Mesodermal cell (in vitro differentiated cells): ENCODE results near the gene ARHGAP24.

Source experiments
- H3K27ac ChIP-seq: 2 replicates; pipeline ENCODE4 v1.7.0; 2013; ENCODE audit warnings: mild to moderate bottlenecking, low read depth, low read length, moderate library complexity; ENCODE audit not compliant: severe bottlenecking
- H3K36me3 ChIP-seq: 2 replicates; pipeline ENCODE4 v1.7.1; 2013; ENCODE audit warnings: mild to moderate bottlenecking, low read length, moderate library complexity; ENCODE audit not compliant: control insufficient read depth, insufficient read depth
- H3K4me1 ChIP-seq: one replicate; pipeline ENCODE4 v1.7.1; 2013; ENCODE audit warnings: mild to moderate bottlenecking, low read length; ENCODE audit not compliant: insufficient read depth, control insufficient read depth, poor library complexity, severe bottlenecking
- H3K4me3 ChIP-seq: 2 replicates; pipeline ENCODE4 v1.7.0; 2013; ENCODE audit warnings: low read length, control low read depth, mild to moderate bottlenecking; ENCODE audit not compliant: insufficient read depth, poor library complexity, severe bottlenecking; ENCODE audit errors: extremely low read depth
- H3K9me3 ChIP-seq: 2 replicates; pipeline ENCODE4 v1.7.1; 2013; ENCODE audit warnings: mild to moderate bottlenecking, low read length, moderate library complexity; ENCODE audit not compliant: control insufficient read depth
- WGBS, 2 experiments: methylation state at CpG; one replicate each; pipeline ENCODE4 v1.1.5; 2013; ENCODE audit warnings: missing lambda C conversion rate in 2 of 2; ENCODE audit not compliant: insufficient coverage in 2 of 2; 5-methylcytosine and 5-hydroxymethylcytosine counted together

ARHGAP24 gene

GRCh38 chr4:85759388-85759787, 284.4 kb downstream of the ARHGAP24 start:
- no peak overlapping the region for H3K27ac ChIP-seq
- H3K36me3 ChIP-seq = no peaks in the 10 kb centered on the region
- peaks cover 6% of the 10 kb centered on the region for H3K4me1 ChIP-seq
- H3K9me3 ChIP-seq = no peaks in the 10 kb centered on the region
- WGBS, 2 experiments = 89 to 92% methylated on average over 3 of the region's 3 CpGs
- no peak overlapping the region for H3K4me3 ChIP-seq

GRCh38 chr4:85760511-85760910, 285.6 kb downstream of the ARHGAP24 start:
- Histone ChIP-seq H3K9me3 (no peaks in the 10 kb centered on the region), H3K27ac (no peak overlapping the region), H3K4me1 (peaks cover 6% of the 10 kb centered on the region), H3K4me3 (no peak overlapping the region), H3K36me3 (no peaks in the 10 kb centered on the region)
- 92 to 100% methylated on average over 1 to 4 of the region's 4 CpGs for WGBS, 2 experiments

- H3K9me3 ChIP-seq = no peaks in the 10 kb centered on the region
- H3K4me1 ChIP-seq = peaks cover 6% of the 10 kb centered on the region
- H3K4me3 ChIP-seq = no peak overlapping the region
- H3K27ac ChIP-seq = no peak overlapping the region
- no peaks in the 10 kb centered on the region for H3K36me3 ChIP-seq
- WGBS, 2 experiments = 63 to 67% methylated on average over 3 of the region's 7 CpGs
These were observed 287.0 kb downstream of the ARHGAP24 start for GRCh38 chr4:85761803-85762528.

- WGBS, 2 experiments = 100% methylated on average over 1 of the region's 2 CpGs; no CpG with 5 or more reads in 1 of the 2 experiments
- no peak overlapping the region for H3K27ac ChIP-seq
These were observed 287.6 kb downstream of the ARHGAP24 start for GRCh38 chr4:85762529-85762871.

GRCh38 chr4:85763202-85763601, 288.3 kb downstream of the ARHGAP24 start:
- no peaks in the 10 kb centered on the region for H3K36me3 ChIP-seq
- no peak overlapping the region for H3K4me3 ChIP-seq
- H3K27ac ChIP-seq = no peak overlapping the region
- 0% methylated on average over 1 of the region's 2 CpGs for WGBS, 2 experiments
- peaks cover 6% of the 10 kb centered on the region for H3K4me1 ChIP-seq
- no peaks in the 10 kb centered on the region for H3K9me3 ChIP-seq

More at GRCh38 chr4:85762529-85762871, 287.6 kb downstream of the ARHGAP24 start:
- no peak overlapping the region for H3K4me3 ChIP-seq
- no peaks in the 10 kb centered on the region for H3K9me3 ChIP-seq
- no peaks in the 10 kb centered on the region for H3K36me3 ChIP-seq
- peaks cover 6% of the 10 kb centered on the region for H3K4me1 ChIP-seq

GRCh38 chr4:85767649-85768048, 292.7 kb downstream of the ARHGAP24 start:
- WGBS, 2 experiments = no CpG with 5 or more reads among the region's 1 CpG
- H3K36me3 ChIP-seq = no peaks in the 10 kb centered on the region
- H3K27ac ChIP-seq = no peak overlapping the region
- H3K4me3 ChIP-seq = no peak overlapping the region
- no peaks in the 10 kb centered on the region for H3K4me1 ChIP-seq
- no peaks in the 10 kb centered on the region for H3K9me3 ChIP-seq

GRCh38 chr4:85769009-85769408, 294.1 kb downstream of the ARHGAP24 start:
- no peaks in the 10 kb centered on the region for H3K4me1 ChIP-seq
- no peaks in the 10 kb centered on the region for H3K36me3 ChIP-seq
- no peaks in the 10 kb centered on the region for H3K9me3 ChIP-seq
- H3K27ac ChIP-seq = no peak overlapping the region
- 100% methylated on average over 1 of the region's 2 CpGs; no CpG with 5 or more reads in 1 of the 2 experiments for WGBS, 2 experiments
- no peak overlapping the region for H3K4me3 ChIP-seq

- Histone ChIP-seq H3K9me3 (no peaks in the 10 kb centered on the region), H3K27ac (no peak overlapping the region), H3K36me3 (no peaks in the 10 kb centered on the region), H3K4me1 (peaks cover 4% of the 10 kb centered on the region), H3K4me3 (no peak overlapping the region)
- WGBS, 2 experiments = 67 to 83% methylated on average over 1 of the region's 1 CpG
These were observed 297.5 kb downstream of the ARHGAP24 start for GRCh38 chr4:85772470-85772869.

- no CpG with 5 or more reads among the region's 1 CpG for WGBS, 2 experiments
- H3K9me3 ChIP-seq = no peaks in the 10 kb centered on the region
- H3K4me1 ChIP-seq = peaks cover 4% of the 10 kb centered on the region
- no peaks in the 10 kb centered on the region for H3K36me3 ChIP-seq
- no peak overlapping the region for H3K27ac ChIP-seq
- H3K4me3 ChIP-seq = no peak overlapping the region
These were observed 298.4 kb downstream of the ARHGAP24 start for GRCh38 chr4:85773372-85773771.

- 71% methylated on average over 1 of the region's 1 CpG; no CpG with 5 or more reads in 1 of the 2 experiments for WGBS, 2 experiments
These were observed 299.1 kb downstream of the ARHGAP24 start for GRCh38 chr4:85774000-85774399.

GRCh38 chr4:85774489-85774888, 299.5 kb downstream of the ARHGAP24 start:
- 83% methylated on average over 1 of the region's 3 CpGs; no CpG with 5 or more reads in 1 of the 2 experiments for WGBS, 2 experiments
- H3K27ac ChIP-seq = peak overlapping the region; percentile 0

More at GRCh38 chr4:85774000-85774399, 299.1 kb downstream of the ARHGAP24 start:
- no peak overlapping the region for H3K4me3 ChIP-seq
- H3K36me3 ChIP-seq = no peaks in the 10 kb centered on the region
- H3K4me1 ChIP-seq = peaks cover 4% of the 10 kb centered on the region
- no peaks in the 10 kb centered on the region for H3K9me3 ChIP-seq
- H3K27ac ChIP-seq = peak overlapping the region; percentile 0

More at GRCh38 chr4:85774489-85774888, 299.5 kb downstream of the ARHGAP24 start:
- peaks cover 4% of the 10 kb centered on the region for H3K4me1 ChIP-seq
- no peak overlapping the region for H3K4me3 ChIP-seq
- no peaks in the 10 kb centered on the region for H3K9me3 ChIP-seq
- no peaks in the 10 kb centered on the region for H3K36me3 ChIP-seq
